ENCODE data around the gene SYP.

Gene SYP

DNA sequence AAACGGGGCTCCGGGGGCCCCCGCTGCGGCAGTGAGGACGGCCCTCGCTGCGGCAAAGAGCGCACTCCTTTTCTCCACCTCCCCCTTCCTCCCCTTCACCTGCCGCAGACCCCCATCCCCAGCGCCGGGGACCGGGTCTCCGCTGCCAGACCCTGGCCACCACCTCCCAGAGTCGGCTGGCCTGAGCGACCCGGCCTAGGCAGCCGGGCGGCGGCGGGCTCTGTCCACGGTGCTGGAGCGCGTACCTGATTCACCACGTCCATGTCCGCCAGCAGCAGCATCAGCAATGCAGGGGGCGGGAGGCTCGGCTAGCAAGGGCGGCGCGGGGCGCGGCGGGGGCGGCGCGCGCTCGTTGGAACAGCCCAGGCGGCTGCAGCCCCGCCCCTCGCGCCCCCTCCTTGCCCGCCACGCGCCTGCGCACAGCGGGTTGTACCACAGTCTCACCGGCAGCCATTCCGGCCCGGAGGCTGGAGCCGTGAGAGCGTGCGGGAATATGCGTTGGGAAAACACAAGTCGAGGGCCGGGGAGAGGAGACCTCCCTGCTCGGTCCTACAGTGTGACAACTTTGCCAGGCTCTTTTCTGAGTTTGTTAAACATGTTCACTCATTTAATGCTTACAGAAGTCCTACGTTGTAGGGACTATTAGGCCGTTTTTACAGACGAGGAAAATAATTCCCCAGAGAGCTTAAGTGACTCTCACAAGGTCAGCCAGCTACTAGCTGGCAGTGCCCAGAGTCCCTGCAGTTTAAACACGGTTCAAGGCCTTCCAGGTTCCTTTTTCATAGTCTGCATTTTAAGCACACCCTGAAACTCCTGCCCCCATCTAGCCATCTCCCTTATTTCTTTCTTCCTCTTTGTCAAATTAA lies at the start of gene SYP:
Gene SYP, minus strand, starts transcription at position 288 of the 866 bp plus-strand sequence. Its CDS starts 7 bp downstream, at position 281.
- DNase-seq: peak; percentile 87

DNA sequence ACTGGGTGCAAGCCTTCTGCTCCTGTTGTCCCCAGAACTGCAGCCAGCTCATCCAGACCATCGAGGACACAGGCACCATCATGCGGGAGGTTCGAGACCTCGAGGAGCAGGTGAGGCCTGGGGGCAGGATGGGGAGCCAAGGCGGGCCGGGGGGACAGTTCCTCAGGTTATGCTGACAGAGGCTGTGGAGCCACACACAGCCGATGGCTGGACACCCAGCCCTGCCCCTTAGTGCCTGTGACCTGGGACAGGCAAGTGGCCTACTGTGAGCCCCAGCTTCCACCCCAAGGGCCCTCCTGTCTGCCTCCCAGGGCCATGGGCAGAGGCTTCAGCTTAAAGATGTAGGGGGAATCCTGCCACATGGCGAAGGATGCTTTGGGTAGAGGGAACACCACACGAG lies 49.6 kb upstream of the SYP start:
- DNase-seq: no peak

DNA sequence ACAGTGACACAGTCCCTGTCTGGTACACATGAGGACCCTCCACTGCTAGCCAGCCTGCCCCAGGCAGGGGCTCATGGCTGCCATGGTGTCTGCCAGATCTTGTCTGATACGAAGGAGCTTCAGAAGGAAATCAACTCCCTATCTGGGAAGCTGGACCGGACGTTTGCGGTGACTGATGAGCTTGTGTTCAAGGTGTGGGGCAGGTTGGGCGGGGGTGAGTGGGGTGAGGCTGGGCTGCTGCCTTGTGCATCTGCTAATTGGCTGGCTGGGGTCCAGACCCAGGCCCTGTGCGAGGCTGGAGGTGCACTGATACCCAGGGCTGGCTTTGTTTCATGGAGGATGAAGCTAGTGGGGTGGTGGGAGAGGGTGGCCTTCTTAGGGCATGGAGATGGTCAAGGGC lies 49.1 kb upstream of the SYP start:
- DNase-seq: no peak

DNA sequence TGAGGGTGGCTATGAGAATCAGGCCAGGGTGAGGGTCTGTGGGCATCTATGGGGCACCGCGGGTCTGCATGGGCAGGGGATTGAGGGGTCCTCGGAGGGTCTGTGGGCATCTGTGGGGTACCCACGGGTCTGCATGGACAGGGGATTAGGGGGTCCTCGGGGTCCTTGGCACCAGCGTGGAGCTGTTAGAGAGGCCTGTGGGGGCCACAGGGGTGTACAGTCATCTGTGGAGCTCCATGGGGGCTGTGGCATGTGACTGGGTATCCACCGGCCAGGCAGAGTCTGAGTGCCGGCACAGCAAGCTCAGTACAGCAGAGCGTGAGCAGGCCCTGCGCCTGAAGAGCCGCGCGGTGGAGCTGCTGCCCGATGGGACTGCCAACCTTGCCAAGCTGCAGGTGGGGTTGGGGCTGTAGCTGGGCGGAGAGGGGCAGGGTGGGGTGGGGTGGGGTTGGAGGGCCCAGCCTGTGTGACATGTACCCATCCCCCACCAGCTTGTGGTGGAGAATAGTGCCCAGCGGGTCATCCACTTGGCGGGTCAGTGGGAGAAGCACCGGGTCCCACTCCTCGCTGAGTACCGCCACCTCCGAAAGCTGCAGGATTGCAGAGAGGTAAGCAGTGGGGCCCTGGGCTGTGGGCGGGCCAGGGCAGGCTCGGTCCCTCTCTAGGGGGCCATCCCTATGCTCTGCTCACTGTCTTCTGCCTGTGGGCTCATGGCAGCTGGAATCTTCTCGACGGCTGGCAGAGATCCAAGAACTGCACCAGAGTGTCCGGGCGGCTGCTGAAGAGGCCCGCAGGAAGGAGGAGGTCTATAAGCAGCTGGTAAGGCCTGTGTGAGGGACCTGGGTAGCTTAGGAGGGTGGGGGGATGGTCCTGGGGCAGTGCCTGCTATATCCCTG lies 48.2 kb upstream of the SYP start:
- no peak for DNase-seq

DNA sequence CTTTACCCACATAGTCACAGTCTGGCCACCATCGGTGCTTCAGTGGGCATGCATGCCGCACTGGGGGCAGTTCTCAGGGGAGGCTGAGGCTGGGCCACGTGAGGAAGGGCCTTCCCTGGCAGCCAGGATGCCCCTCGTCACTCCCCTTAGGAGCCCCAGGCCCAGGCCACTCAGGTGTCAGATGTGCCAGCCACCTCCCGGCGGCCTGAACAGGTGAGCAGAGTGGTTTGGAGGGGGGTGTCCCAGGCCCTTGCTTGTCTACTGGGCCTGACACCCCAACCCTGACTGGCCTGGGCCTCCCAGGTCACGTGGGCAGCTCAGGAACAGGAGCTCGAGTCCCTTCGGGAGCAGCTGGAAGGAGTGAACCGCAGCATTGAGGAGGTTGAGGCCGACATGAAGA lies 47.4 kb upstream of the SYP start:
- no peak for DNase-seq

DNA sequence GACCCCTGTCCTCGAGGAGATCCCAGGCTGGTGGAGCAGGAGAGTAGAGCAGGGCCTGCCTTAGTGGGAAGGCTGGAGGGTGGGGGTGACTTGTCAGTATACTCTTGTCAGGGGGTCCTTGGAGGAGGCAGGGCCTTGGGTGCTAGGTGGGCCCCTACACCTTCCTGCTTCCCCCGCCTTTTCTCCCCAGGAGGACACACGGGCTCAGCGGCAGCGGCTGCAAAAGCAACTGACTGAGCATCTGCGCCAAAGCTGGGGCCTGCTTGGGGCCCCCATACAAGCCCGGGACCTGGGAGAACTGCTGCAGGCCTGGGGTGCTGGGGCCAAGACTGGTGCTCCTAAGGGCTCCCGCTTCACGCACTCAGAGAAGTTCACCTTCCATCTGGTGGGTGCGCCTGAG lies 46.5 kb upstream of the SYP start:
- no peak for DNase-seq

DNA sequence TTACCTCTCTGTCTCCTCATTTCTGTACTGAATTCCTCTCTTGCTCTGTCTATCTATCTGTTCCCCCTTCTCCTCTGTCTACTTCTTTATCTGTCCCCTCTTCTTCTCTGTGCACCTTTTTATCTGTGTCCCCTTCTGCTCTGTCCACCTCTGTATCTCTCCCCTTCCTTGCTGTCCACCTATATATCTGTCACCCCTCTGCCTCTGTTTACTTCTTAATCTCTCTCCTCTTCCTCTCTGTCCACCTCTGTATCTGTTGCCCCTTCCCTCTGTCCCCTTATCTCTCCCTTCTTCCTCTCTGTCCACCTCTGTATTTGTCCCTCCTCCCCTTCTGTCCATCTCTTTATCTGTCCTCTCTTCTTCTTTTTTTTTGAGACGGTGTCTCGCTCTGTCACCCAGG lies 44.2 kb upstream of the SYP start:
- DNase-seq: no peak

DNA sequence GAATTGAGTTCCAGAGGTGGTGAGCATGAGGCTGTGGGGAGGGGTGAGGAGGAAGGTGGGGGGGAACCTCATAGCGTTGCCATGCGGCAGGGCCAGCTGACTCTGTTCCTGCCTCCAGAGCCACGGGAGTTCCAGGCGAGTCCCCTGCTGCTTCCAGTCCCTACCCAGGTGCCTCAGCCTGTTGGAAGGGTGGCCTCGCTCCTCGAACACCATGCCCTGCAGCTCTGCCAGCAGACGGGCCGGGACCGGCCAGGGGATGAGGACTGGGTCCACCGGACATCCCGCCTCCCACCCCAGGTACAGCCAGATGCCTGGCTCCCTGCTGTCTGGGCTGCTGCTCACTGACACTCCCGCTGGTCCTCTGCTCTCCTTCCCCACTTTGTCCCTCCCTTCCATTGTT lies 43.2 kb upstream of the SYP start:
- DNase-seq: no peak

DNA sequence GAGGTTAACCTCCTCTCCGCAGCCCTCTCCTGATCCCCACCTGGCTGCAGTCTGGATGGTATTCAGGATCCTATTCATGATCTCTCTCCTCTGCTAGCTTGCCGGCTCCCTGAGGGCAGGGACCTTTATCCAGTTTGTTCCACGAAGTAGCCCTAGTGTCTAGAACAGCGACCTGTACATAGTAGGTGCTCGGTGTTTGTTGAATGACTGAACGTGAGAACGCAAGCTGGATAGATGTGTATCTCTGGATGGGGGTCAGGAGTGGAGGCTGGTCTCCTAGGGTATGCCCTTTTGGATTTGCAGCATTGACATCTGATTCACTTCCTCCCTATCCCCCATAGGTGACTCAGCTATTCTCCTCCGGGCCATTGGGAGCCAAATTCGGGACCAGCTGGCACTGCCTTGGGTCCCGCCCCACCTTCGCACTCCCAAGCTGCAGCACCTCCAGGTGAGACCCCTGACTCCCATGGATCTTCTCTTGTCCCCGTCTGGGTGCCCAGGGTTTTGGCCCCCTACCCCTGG lies 42.6 kb upstream of the SYP start:
- DNase-seq: no peak

DNA sequence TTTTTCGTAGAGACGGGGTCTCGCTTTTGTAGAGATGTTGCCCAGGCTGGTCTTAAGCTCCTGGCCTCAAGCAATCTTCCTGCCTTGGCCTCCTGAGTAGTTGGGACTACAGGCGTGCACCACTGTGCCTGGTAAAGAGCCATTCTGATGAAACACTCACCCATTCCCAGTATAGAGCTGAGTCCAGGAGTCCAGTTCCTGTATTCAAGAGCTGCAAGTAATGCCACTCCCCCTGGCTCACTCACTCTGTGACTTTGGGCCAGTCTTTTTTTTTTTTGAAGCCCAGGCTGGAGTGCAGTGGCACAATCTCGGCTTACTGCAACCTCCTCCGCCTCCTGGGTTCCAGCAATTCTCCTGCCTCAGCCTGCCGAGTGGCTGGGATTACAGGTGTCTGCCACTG lies 38.7 kb upstream of the SYP start:
- DNase-seq: peak; percentile 11

DNA sequence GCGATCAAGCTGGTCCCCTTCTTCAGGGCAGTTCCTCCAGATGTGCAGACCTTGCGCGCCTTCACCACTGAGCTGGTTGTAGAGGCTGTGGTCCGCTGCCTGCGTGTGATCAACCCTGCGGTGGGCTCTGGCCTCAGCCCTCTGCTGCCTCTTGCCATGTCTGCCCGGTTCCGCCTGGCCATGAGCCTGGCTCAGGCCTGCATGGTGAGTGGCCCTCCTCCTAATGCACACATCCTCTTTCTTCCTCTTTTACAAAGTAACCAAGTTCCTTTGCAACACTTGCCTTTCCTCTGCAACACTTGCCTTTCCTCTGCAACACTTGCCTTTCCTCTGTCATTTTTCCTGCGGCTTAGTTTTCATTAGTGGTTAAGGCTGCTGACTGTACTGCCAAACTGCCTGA lies 37.1 kb upstream of the SYP start:
- peak; percentile 70 for DNase-seq

DNA sequence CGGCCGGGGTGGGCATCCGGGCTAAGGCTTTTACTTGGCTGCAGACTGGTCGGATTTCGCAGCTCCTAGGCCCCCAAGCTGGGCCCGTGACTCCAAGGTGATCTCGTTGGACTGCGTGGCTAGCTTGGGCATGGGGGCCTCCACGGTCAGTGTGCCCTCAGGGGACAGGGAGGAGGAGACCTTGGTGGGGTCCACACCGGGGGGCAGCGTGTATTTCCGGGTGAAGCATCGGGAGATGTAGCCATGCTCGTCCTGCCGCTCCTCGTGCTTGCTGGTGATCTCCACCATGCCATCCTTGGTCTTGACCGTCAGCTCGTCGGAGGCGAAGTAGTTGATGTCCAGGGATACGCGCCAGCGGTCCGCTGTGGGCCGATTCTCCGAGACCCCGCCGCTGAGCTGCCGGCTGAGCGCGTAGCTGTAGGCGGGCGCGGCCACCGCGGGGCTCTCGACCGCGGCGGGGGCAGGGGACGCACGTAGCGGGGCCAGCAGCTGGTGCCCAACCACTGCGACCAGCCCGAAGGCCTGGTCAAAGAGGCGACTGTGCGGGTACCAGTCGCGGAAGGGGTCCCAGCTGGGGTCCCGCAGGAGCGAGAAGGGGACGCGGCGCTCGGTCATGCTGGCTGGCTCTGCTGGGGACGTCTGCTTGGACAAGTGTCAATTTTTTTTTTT lies 34.0 kb upstream of the SYP start:
- DNase-seq: no peak

DNA sequence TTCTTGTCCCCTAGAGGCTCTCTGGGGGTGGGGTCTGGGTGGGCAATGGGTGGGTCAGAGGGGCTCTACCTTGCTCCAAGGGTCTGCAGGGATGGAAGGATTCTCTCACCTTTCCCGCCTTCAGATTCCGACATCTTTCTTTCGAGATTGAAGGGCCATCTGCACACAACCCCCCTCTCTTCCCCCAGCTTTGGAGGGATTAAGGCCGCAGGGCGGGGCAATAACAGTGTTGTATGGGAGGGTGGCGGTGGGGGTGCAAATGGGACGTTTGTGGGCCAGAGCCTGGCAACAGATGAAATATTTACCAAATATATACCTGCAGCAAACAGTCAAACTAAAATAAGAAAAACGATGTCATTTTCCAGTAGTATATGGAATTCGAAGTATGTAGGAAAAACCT lies 33.2 kb upstream of the SYP start, which contains the start of gene CACNA1F:
Gene CACNA1F, minus strand, starts transcription at position 165 of the 400 bp plus-strand sequence. Its CDS starts 31 bp downstream, at position 134.
- DNase-seq: no peak

DNA sequence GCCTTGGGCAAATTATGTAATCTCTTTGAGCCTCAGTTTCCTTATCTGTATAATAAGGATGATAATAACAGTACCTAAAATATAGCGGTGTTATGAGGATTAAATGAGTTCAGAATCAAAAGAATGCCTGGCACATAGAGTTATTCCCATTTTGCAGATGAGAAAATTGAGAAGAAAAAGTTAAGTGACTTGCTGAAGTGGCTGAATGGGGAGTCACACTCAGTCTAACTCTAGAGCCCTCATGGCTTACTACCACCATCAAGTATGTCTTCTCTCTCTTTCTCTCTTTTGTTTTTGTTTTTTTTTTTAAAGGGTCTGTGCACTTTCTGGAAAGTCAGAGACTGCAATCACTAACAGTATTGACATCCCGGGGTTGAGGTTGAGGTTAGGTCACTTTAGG lies 32.5 kb upstream of the SYP start:
- no peak for DNase-seq

DNA sequence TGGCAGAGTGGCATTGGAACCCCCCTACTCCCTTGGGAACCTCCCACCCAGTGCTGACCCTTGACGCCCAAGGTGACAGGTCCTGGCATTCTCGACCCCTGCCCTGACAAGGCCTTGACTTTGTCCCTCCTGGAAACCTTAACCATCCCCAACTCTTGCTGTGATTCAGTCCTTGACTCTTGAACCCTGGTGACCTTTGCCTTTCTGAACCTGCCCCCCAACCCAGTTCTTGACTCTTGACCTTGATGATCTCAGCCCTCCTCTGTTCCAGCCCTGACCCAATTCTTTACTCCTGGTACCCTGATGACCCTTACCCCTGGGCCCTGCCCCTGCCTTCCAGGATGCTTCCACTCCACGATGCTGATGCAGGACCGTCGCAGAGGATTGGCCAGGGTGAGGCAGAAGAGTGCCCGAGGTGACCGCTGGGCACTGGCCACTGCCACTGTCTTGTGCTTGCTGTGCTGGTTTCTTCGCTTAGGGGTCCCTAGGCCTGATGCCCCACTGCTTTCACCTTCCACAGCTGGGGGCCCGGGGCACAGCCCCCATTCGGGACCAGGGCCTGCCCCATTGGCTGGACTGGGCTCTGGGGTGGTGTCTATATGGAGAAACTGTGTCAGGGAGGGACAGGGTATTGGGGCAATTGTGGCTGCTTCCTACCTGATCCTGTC lies 31.5 kb upstream of the SYP start:
- no peak for DNase-seq

DNA sequence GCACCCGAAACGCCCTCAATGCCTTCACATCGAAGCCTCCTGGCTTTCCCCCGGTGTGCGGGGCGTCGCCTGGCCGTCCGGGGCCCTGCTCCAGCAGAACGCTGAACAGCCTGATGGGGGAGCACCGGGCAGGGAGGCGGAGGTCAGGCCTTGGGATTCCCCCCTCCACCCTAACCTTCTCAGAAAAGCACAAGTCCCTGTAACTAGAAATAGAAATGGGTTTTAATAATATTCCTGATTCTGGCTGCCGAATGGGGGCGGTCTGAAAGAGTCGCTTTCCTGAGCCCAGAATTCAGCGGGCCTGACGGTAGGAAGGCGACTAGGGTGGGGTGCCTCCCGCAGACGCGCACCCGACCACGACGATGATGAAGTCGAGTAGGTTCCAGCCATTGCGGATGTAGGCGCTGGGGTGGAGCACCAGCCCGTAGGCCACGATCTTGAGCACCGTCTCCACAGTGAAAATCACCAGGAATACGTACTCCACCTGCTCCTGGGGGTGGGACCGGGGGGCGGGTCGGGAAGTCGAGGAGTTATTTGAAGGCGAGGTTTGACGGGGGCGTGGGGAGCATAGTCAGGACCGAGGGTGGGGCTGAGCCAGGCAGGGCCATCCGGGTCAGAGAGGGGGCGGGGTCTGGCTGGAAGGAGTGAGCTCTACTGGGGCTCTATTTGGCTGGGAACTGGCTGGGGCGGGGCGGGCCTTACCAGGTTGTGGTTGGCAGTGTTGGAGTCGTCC lies 30.7 kb upstream of the SYP start:
- DNase-seq: peak; percentile 52

DNA sequence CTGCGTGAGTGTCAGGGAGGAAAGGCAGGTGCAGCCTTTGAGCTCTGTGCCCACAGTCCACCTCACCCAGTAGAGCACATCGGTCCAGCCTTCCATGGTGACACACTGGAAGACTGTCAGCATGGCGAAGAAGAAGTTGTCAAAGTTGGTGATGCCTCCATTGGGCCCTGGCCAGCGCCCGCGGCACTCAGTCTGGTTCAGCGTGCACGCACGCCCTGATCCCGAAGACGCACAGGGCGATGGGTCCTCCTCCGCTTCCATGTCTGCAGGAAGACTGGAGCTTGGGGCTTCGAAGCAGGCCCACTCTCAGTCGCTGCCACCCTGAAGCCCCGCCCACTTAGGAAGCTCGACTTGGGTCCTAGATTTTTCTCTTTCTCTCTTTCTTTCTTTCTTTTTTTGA lies 28.2 kb upstream of the SYP start:
- DNase-seq: no peak

DNA sequence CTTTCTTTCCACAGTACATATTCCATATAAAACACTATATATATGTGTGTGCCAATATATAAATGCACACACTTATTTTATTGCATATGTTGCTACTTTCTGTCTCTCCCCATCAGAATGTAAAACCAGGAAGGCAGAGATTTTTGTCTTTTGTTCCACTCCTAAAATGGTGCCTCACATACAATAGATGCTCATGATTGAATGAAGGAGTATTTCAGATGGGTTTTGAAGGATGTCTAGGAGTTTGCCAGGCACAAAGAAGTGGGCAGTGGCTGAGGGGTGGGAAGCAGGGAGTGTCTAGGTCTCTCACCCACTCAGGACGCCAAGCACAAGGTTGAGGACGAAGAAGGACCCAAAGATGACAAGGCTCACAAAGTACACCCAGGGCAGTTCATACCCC lies 27.7 kb upstream of the SYP start:
- no peak for DNase-seq

DNA sequence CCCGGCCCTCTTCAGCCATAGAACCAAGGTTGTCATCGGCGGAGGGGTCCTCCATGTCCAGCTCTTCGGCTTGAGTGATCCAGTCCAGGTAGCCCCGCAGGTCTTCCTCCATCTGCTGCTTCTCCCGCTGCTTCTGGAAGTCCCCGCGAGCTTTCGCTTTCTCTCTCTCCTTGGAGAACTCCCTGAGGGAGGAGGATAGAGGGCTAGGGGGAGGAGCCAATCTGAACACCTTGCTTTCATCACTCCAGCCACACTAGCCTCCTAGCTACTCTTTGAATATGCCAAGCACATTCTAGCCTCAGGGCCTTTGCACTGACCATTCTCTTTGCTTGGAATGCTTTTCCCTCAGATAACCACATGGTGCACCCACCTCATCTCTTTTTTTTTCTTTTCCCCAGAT lies 27.0 kb upstream of the SYP start:
- no peak for DNase-seq

DNA sequence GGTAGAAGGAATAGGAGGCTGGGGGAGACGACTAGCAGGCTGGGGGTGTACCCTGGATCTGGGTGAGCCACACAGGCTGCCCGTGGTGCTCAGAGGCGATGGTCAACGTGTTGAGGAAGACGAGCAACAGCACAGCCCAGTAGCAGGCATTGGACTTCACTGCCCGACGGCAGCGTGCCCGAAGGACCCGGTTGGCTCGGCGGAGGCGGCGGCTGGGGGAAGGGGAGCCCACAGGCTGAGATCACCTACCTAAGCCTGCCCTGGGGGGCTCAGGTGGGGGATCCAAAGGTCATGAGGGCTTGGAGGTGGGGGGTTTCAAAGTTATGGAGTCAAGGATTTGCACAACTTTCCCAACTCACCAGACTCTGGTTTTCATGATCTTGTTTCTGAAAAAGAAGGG lies 25.9 kb upstream of the SYP start:
- DNase-seq: no peak

DNA sequence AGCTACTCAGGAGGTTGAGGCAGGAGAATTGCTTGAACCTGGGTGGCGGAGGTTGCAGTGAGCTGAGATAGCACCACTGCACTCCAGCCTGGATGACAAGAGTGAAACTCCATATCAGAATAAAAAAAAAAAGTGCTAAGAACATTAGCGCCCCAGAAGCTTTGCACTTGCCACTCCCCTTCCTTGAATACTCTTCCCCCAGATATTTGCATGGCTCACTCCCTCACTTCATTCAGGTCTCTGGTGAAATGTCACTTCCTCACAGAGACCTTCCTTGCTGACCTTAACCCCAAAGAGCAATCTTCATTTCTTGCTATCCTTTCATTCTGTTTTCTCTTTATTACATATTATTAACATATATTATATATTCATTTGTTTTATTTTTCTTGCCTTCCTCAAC lies 21.9 kb upstream of the SYP start:
- DNase-seq: no peak

DNA sequence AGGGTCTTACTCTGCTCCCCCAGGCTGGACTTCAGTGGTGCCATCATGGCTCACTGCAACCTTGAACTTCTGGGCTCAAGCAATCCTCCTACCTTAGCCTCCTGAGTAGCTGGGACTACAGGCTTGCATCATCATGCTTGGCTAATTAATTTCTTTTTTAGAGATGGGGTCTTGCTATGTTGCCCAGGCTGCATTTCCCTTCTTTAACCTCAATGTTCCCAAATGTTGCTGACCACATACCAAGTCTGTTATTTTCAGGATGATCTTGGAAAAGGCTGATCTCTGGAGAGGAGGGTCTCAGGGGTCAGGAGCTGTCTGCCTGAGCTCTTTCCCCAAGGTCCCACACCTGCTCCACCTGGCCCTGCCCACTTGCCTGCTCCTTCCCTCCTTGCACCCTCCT lies 20.1 kb upstream of the SYP start:
- DNase-seq: no peak

All from suppressor macrophage treated with lipopolysaccharide for 4 hours (primary cell).